Measurements from ENCODE around the gene AOPEP. TPM values are rescaled to one million over a fixed set of nuclear protein-coding genes. Genes with fewer than 3 reads are reported as not detected.

Gene AOPEP
- total and polyA plus RNA-seq, 12 donors = 110 to 250 (median 161) TPM

- no peak for TF ChIP-seq CTCF (IDR thresholded peaks at IDR 0.05)
- H3K4me1 ChIP-seq = peaks cover 44 to 100% (median 98%) of the 10 kb centered on the region in 9 donors
- H3K36me3 ChIP-seq = peaks cover 0 to 69% (median 41%) of the 10 kb centered on the region in 9 donors
- no peaks in the 10 kb centered on the region for H3K27me3 ChIP-seq
- H3K4me3 ChIP-seq = no peak overlapping the region
- no peaks in the 10 kb centered on the region for H3K9me3 ChIP-seq
- intact Hi-C loops (cut with DNase I) = no loop called here
- WGBS, 2 donors = 47 to 58% methylated on average over 2 of the region's 2 CpGs
- ATAC-seq (no peak), DNase-seq (no peak)
- H3K27ac ChIP-seq = peak overlapping the region in 4 of 10 donors; percentile 1 to 58 (median 18)
These were observed 334.4 kb downstream of the AOPEP start for GRCh38 chr9:95060916-95061315.

- Histone ChIP-seq H3K27me3 (no peaks in the 10 kb centered on the region), H3K27ac (peak overlapping the region in 8 of 10 donors; percentile 32 to 72 (median 56)), H3K9me3 (no peaks in the 10 kb centered on the region), H3K4me1 (peaks cover 44 to 100% (median 98%) of the 10 kb centered on the region in 9 donors), H3K36me3 (peaks cover 0 to 78% (median 46%) of the 10 kb centered on the region in 9 donors), H3K4me3 (no peak overlapping the region)
- ATAC-seq (peak in 3 of 8 donors; percentile 2 to 8 (median 5)), DNase-seq (no peak)
- intact Hi-C loops (cut with DNase I) = no loop called here
- no peak for TF ChIP-seq CTCF (IDR thresholded peaks at IDR 0.05)
- WGBS, 2 donors = 46 to 58% methylated on average over 13 of the region's 13 CpGs
These were observed 335.6 kb downstream of the AOPEP start for GRCh38 chr9:95061916-95062595.

- Histone ChIP-seq H3K9me3 (no peaks in the 10 kb centered on the region), H3K4me3 (no peak overlapping the region), H3K4me1 (peaks cover 44 to 100% (median 98%) of the 10 kb centered on the region in 9 donors), H3K27ac (peak overlapping the region in 8 of 10 donors; percentile 32 to 72 (median 52)), H3K27me3 (no peaks in the 10 kb centered on the region), H3K36me3 (peaks cover 0 to 78% (median 46%) of the 10 kb centered on the region in 9 donors)
- ATAC-seq (peak in 7 of 8 donors; percentile 7 to 38 (median 28)), DNase-seq (no peak)
- intact Hi-C loops (cut with DNase I) = no loop called here
- no peak for TF ChIP-seq CTCF (IDR thresholded peaks at IDR 0.05)
- 51 to 58% methylated on average over 7 of the region's 7 CpGs for WGBS, 2 donors
These were observed 336.1 kb downstream of the AOPEP start for GRCh38 chr9:95062596-95063065.

GRCh38 chr9:95063300-95063699 lies 336.8 kb downstream of the AOPEP start:
- Histone ChIP-seq H3K36me3 (peaks cover 0 to 84% (median 46%) of the 10 kb centered on the region in 9 donors), H3K27ac (peak overlapping the region in 8 of 10 donors; percentile 32 to 72 (median 52)), H3K9me3 (no peaks in the 10 kb centered on the region), H3K4me1 (peaks cover 38 to 100% (median 98%) of the 10 kb centered on the region in 9 donors), H3K27me3 (no peaks in the 10 kb centered on the region), H3K4me3 (no peak overlapping the region)
- ATAC-seq (peak in 4 of 8 donors; percentile 6 to 25 (median 12)), DNase-seq (no peak)
- intact Hi-C loops (cut with DNase I) = no loop called here
- TF ChIP-seq CTCF (IDR thresholded peaks at IDR 0.05) = no peak
- 65 to 71% methylated on average over 10 of the region's 10 CpGs for WGBS, 2 donors
